Trophoblast cell (in vitro differentiated cells and primary cell): ENCODE measurements around the gene MEF2A.
A peak's percentile ranks its signal among the peaks of the same experiment; 100 is the strongest.

ENCODE experiments used
- DNase-seq, 2 donors: peaks; one replicate each; pipeline ENCODE4 v3.0.0-alpha.2; 2016
- H2AFZ ChIP-seq: 2 replicates; pipeline ENCODE4 v1.6.1; 2013; ENCODE audit warnings: low read length, moderate library complexity, mild to moderate bottlenecking; ENCODE audit not compliant: insufficient read depth, poor library complexity
- H2AK5ac ChIP-seq: 2 replicates; pipeline ENCODE4 v1.6.1; 2013; ENCODE audit warnings: mild to moderate bottlenecking, low read length
- H2BK120ac ChIP-seq: 2 replicates; pipeline ENCODE4 v1.6.1; 2013; ENCODE audit warnings: low read length, mild to moderate bottlenecking, moderate library complexity; ENCODE audit not compliant: insufficient read depth, poor library complexity
- H2BK12ac ChIP-seq: 2 replicates; pipeline ENCODE4 v1.6.1; 2013; ENCODE audit warnings: mild to moderate bottlenecking, low read length, moderate library complexity
- H2BK5ac ChIP-seq: 2 replicates; pipeline ENCODE4 v1.6.1; 2013; ENCODE audit warnings: low read length, low read depth, moderate library complexity, mild to moderate bottlenecking; ENCODE audit not compliant: poor library complexity
- H3K14ac ChIP-seq: 2 replicates; pipeline ENCODE4 v1.6.1; 2013; ENCODE audit warnings: mild to moderate bottlenecking, low read length
- H3K18ac ChIP-seq: 2 replicates; pipeline ENCODE4 v1.6.1; 2013; ENCODE audit warnings: mild to moderate bottlenecking, low read length
- H3K23ac ChIP-seq: 2 replicates; pipeline ENCODE4 v1.6.1; 2013; ENCODE audit warnings: low read length
- H3K27ac ChIP-seq: 2 replicates; pipeline ENCODE4 v1.5.1; 2013; ENCODE audit warnings: low read depth, mild to moderate bottlenecking, inconsistent platforms, low read length, moderate library complexity
- H3K27me3 ChIP-seq: 2 replicates; pipeline ENCODE4 v1.6.1; 2013; ENCODE audit warnings: inconsistent platforms, mild to moderate bottlenecking, low read length, moderate library complexity; ENCODE audit not compliant: insufficient read depth
- H3K36me3 ChIP-seq, 2 experiments: 1 replicate in 1 of 2; 2 replicates in 1 of 2; pipeline ENCODE4 v1.6.1; 2013; ENCODE audit warnings: low read length in 2 of 2, mild to moderate bottlenecking in 2 of 2, moderate library complexity in 1 of 2; ENCODE audit not compliant: insufficient read depth in 2 of 2, control insufficient read depth in 1 of 2
- H3K4ac ChIP-seq: 2 replicates; pipeline ENCODE4 v1.6.1; 2013; ENCODE audit warnings: low read depth, mild to moderate bottlenecking, low read length, moderate library complexity
- H3K4me1 ChIP-seq, 2 experiments: 1 replicate in 1 of 2; 2 replicates in 1 of 2; pipeline ENCODE4 v1.6.1; 2013; ENCODE audit warnings: low read length in 2 of 2, mild to moderate bottlenecking in 2 of 2, moderate library complexity in 1 of 2; ENCODE audit not compliant: insufficient read depth in 2 of 2, control insufficient read depth in 1 of 2
- H3K4me2 ChIP-seq: 2 replicates; pipeline ENCODE4 v1.6.1; 2013; ENCODE audit warnings: inconsistent platforms, mild to moderate bottlenecking, low read length, moderate library complexity
- H3K4me3 ChIP-seq: 2 replicates; pipeline ENCODE4 v1.5.1; 2013; ENCODE audit warnings: mild to moderate bottlenecking, low read depth, low read length, inconsistent platforms
- H3K79me1 ChIP-seq: one replicate; pipeline ENCODE4 v1.6.1; 2013; ENCODE audit warnings: low read length
- H3K79me2 ChIP-seq: 2 replicates; pipeline ENCODE4 v1.6.1; 2013; ENCODE audit warnings: low read length, mild to moderate bottlenecking; ENCODE audit not compliant: control insufficient read depth, insufficient read depth, poor library complexity
- H3K9ac ChIP-seq: 2 replicates; pipeline ENCODE4 v1.6.1; 2013; ENCODE audit warnings: mild to moderate bottlenecking, low read length
- H3K9me3 ChIP-seq: 2 replicates; pipeline ENCODE4 v1.6.1; 2013; ENCODE audit warnings: low read depth, mild to moderate bottlenecking, control low read depth, inconsistent platforms, low read length; ENCODE audit not compliant: insufficient read depth
- H4K12ac ChIP-seq: 2 replicates; pipeline ENCODE4 v1.6.1; 2013; ENCODE audit warnings: low read depth, mild to moderate bottlenecking, low read length, moderate library complexity
- H4K8ac ChIP-seq: 2 replicates; pipeline ENCODE4 v1.6.1; 2013; ENCODE audit warnings: low read depth, mild to moderate bottlenecking, low read length, moderate library complexity
- H4K91ac ChIP-seq: one replicate; pipeline ENCODE4 v1.6.1; 2013; ENCODE audit warnings: low read depth, mild to moderate bottlenecking, low read length, moderate library complexity
- WGBS: extraction: QIAGEN DNeasy Blood & Tissue Kit; methylation state at CpG from one replicate; pipeline ENCODE4 v1.1.7; 2013; ENCODE audit warnings: missing lambda C conversion rate; ENCODE audit not compliant: insufficient read length, insufficient coverage; ENCODE audit errors: extremely low coverage; 5-methylcytosine and 5-hydroxymethylcytosine counted together

MEF2A gene

GRCh38 chr15:99702895-99703602, 137.3 kb downstream of the MEF2A start:
- no peak overlapping the region for H2AFZ ChIP-seq
- H3K4me3 ChIP-seq, result no peak overlapping the region
- no peak overlapping the region for H2BK5ac ChIP-seq
- no peak overlapping the region for H4K91ac ChIP-seq
- H3K4ac ChIP-seq, result no peak overlapping the region
- no peak overlapping the region for H2AK5ac ChIP-seq
- no peak overlapping the region for H4K12ac ChIP-seq
- no peaks in the 10 kb centered on the region for H3K79me2 ChIP-seq
- H3K36me3 ChIP-seq, result no peaks in the 10 kb centered on the region
- no peak overlapping the region for H3K18ac ChIP-seq
- H3K14ac ChIP-seq, result no peak overlapping the region
- no peak overlapping the region for H4K8ac ChIP-seq
- no peaks in the 10 kb centered on the region for H3K4me1 ChIP-seq
- no peaks in the 10 kb centered on the region for H3K9me3 ChIP-seq
- H2BK12ac ChIP-seq, result no peak overlapping the region
- no peak overlapping the region for H3K9ac ChIP-seq
- H3K27ac ChIP-seq, result no peak overlapping the region
- no peaks in the 10 kb centered on the region for H3K79me1 ChIP-seq
- no peaks in the 10 kb centered on the region for H3K27me3 ChIP-seq
- WGBS, result no CpG with 5 or more reads among the region's 4 CpGs
- DNase-seq, result peak in 1 of 2 donors; percentile 27
- H3K4me2 ChIP-seq, result no peak overlapping the region
- H3K23ac ChIP-seq, result no peak overlapping the region
- H2BK120ac ChIP-seq, result no peak overlapping the region

DNA sequence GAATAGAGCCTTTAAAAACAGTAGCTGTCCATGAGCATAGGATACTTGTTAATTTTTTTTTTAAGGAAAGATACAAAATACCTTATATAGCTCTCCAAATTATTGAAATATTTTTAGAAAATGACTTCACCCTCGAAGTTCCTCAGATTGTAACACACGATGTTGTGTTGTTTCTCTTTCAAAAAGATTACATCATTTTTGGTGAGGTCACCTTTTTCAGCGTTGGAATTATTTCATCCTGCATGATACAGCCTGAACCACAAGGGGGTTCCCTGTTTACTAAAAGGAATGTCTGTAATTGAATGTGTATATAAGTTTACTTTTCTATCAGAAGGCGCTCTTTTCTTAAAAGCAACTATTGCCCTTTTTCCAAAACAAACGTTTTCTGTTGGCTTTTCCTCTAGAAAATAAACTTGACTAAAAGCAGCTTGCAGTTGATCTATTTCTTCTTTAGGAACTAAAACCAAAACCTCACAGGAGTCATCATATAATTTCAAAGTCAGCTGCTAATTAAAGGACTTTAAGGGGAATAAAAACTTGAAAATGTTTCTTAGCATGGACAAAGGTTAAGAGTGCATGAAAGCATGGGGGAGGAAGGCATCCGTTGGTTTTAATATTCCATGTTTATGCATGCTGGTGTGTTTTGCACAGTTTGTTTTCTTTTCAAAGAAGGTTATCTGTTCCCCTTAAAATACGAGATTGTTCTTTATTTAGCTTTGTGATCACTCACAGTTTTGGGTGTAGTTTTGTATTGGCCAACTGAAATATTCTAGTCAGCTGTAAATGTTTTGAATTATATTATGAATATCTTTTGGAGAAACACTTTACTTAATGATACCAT, 138.0 kb downstream of the MEF2A start:
- no peak overlapping the region for H4K12ac ChIP-seq
- no peaks in the 10 kb centered on the region for H3K36me3 ChIP-seq
- H3K9ac ChIP-seq, result no peak overlapping the region
- no peak overlapping the region for H3K27ac ChIP-seq
- no peaks in the 10 kb centered on the region for H3K79me1 ChIP-seq
- no peak overlapping the region for H2AFZ ChIP-seq
- no peak overlapping the region for H2BK120ac ChIP-seq
- H3K23ac ChIP-seq, result no peak overlapping the region
- no peaks in the 10 kb centered on the region for H3K27me3 ChIP-seq
- peak; percentile 52 to 93 for DNase-seq
- H2AK5ac ChIP-seq, result no peak overlapping the region
- no peak overlapping the region for H3K4me2 ChIP-seq
- peaks cover 2% of the 10 kb centered on the region for H3K9me3 ChIP-seq
- no peaks in the 10 kb centered on the region for H3K4me1 ChIP-seq
- no peak overlapping the region for H4K8ac ChIP-seq
- no CpG with 5 or more reads among the region's 7 CpGs for WGBS
- H2BK12ac ChIP-seq, result no peak overlapping the region
- no peak overlapping the region for H3K18ac ChIP-seq
- H2BK5ac ChIP-seq, result no peak overlapping the region
- H3K4ac ChIP-seq, result no peak overlapping the region
- H3K14ac ChIP-seq, result no peak overlapping the region
- H4K91ac ChIP-seq, result no peak overlapping the region
- no peaks in the 10 kb centered on the region for H3K79me2 ChIP-seq
- H3K4me3 ChIP-seq, result no peak overlapping the region

GRCh38 chr15:99704444-99704838, 138.7 kb downstream of the MEF2A start:
- Histone ChIP-seq H2AK5ac (no peak overlapping the region), H4K12ac (no peak overlapping the region), H2BK120ac (no peak overlapping the region), H2BK12ac (no peak overlapping the region), H3K4me2 (no peak overlapping the region), H3K4me1 (no peaks in the 10 kb centered on the region), H3K9ac (no peak overlapping the region), H3K79me1 (no peaks in the 10 kb centered on the region), H3K4me3 (no peak overlapping the region), H3K4ac (no peak overlapping the region), H3K36me3 (peaks cover 0 to 3% of the 10 kb centered on the region in 2 experiments), H3K27me3 (no peaks in the 10 kb centered on the region), H3K27ac (no peak overlapping the region), H2BK5ac (no peak overlapping the region), H3K23ac (no peak overlapping the region), H3K79me2 (no peaks in the 10 kb centered on the region), H2AFZ (no peak overlapping the region), H4K91ac (no peak overlapping the region), H3K18ac (no peak overlapping the region), H3K9me3 (peaks cover 2% of the 10 kb centered on the region), H4K8ac (no peak overlapping the region), H3K14ac (no peak overlapping the region)
- peak; percentile 55 to 98 for DNase-seq
- WGBS, result no CpG with 5 or more reads among the region's 3 CpGs

GRCh38 chr15:99706557-99707303, 140.9 kb downstream of the MEF2A start:
- H3K4me1 ChIP-seq, result no peaks in the 10 kb centered on the region
- H4K91ac ChIP-seq, result no peak overlapping the region
- no peak overlapping the region for H2BK120ac ChIP-seq
- WGBS, result no CpG with 5 or more reads among the region's 10 CpGs
- no peaks in the 10 kb centered on the region for H3K27me3 ChIP-seq
- H3K14ac ChIP-seq, result no peak overlapping the region
- no peak overlapping the region for H3K23ac ChIP-seq
- H3K79me2 ChIP-seq, result no peaks in the 10 kb centered on the region
- H2BK5ac ChIP-seq, result no peak overlapping the region
- no peak overlapping the region for H3K4me2 ChIP-seq
- peaks cover 2% of the 10 kb centered on the region for H3K9me3 ChIP-seq
- no peak overlapping the region for H4K12ac ChIP-seq
- no peak overlapping the region for H4K8ac ChIP-seq
- no peak overlapping the region for H2AK5ac ChIP-seq
- H3K18ac ChIP-seq, result no peak overlapping the region
- no peak overlapping the region for H3K9ac ChIP-seq
- H3K79me1 ChIP-seq, result no peaks in the 10 kb centered on the region
- peaks cover 12 to 16% of the 10 kb centered on the region in 2 experiments for H3K36me3 ChIP-seq
- no peak overlapping the region for H3K4me3 ChIP-seq
- DNase-seq, result no peak
- no peak overlapping the region for H3K4ac ChIP-seq
- H2BK12ac ChIP-seq, result no peak overlapping the region
- no peak overlapping the region for H2AFZ ChIP-seq
- H3K27ac ChIP-seq, result no peak overlapping the region
